Heart left ventricle (tissue), 13 donors: ENCODE measurements around the gene ANGPTL4.

ENCODE experiments used
- POLR2A ChIP-seq, 2 donors: fragments of 450-650 bp; IDR thresholded peaks; one replicate each; pipeline ENCODE4 v1.6.1; 2017; ENCODE audit warnings: antibody characterized with exemption in 2 of 2, mild to moderate bottlenecking in 2 of 2, moderate library complexity in 2 of 2
- TF ChIP-seq, protein P1 (sequence below), 12 donors: fragments of 200-600 bp; sonication (generic) in 4 of 12; IDR thresholded peaks; one replicate each; pipeline versions ENCODE4 v1.5.0 to v1.8.0; 2018 to 2022; ENCODE audit warnings: antibody characterized with exemption in 12 of 12, mild to moderate bottlenecking in 5 of 12
- donor health status: ischemic (EF 13 %, LVEDD 7.1; RV severe dilation, severe dysfunction).
- donor health status: DM: no; HTN: yes; CAD: no.
- donor health status: DM: no; HTN: no; CAD: no.
- donor health status: ischemic (EF 25% LVEDD 6.9; RV normal size, moderate dysfunction).
- donor health status: ischemic (EF 25% LVEDD 5.7; RV mildly dilated, moderate dysfunction).
- donor health status: ischemic (EF 35%, LVEDD 5.7; RV mildly dilated, moderate dysfunction).
- donor health status: nonischemic (EF 11% LVEDD 7.7; RV severe dilation, severe dysfunction).
- donor health status: DM: yes; HTN: yes; CAD: no.
- donor health status: PGD.
- donor health status: ischemic (EF 29% LVEDD 5.4; RV normal size, mild dysfunction).
- donor health status: nonischemic (EF 23%, LVEDD 6.1; RV moderate dilation, normal function).

GRCh38 chr19:8336660-8337059 lies 27.3 kb upstream of the ANGPTL4 start:
- no peak for TF ChIP-seq POLR2A (IDR thresholded peaks at IDR 0.05)
- TF ChIP-seq, protein P1, sequence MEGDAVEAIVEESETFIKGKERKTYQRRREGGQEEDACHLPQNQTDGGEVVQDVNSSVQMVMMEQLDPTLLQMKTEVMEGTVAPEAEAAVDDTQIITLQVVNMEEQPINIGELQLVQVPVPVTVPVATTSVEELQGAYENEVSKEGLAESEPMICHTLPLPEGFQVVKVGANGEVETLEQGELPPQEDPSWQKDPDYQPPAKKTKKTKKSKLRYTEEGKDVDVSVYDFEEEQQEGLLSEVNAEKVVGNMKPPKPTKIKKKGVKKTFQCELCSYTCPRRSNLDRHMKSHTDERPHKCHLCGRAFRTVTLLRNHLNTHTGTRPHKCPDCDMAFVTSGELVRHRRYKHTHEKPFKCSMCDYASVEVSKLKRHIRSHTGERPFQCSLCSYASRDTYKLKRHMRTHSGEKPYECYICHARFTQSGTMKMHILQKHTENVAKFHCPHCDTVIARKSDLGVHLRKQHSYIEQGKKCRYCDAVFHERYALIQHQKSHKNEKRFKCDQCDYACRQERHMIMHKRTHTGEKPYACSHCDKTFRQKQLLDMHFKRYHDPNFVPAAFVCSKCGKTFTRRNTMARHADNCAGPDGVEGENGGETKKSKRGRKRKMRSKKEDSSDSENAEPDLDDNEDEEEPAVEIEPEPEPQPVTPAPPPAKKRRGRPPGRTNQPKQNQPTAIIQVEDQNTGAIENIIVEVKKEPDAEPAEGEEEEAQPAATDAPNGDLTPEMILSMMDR (IDR thresholded peaks at IDR 0.05): no peak
